Umbilical cord (tissue), 2 donors: ENCODE measurements around the gene KCTD13. TPM values are rescaled to one million over a fixed set of nuclear protein-coding genes. Genes with fewer than 3 reads are reported as not detected.
"Not testable (repeated sequence)": the region's sequence is repeated elsewhere in the genome, so short reads cannot be mapped to it uniquely, and the experiment has no call there.

Source experiments
- DNase-seq: peaks from one replicate; pipeline ENCODE4 v3.0.0-alpha.2; 2015; ENCODE audit warnings: low spot score
- total RNA-seq: library from RNA; depleted of rRNA; stranded (reverse); fragments of >200 nt; gene quantifications from one replicate; pipeline ENCODE4 v1.2.3, GENCODE V29; 2014; ENCODE audit warnings: low replicate concordance; ENCODE audit not compliant: insufficient read depth

KCTD13 gene
- total RNA-seq, 1 donor from 2014 or later, result 9.4 TPM

DNA sequence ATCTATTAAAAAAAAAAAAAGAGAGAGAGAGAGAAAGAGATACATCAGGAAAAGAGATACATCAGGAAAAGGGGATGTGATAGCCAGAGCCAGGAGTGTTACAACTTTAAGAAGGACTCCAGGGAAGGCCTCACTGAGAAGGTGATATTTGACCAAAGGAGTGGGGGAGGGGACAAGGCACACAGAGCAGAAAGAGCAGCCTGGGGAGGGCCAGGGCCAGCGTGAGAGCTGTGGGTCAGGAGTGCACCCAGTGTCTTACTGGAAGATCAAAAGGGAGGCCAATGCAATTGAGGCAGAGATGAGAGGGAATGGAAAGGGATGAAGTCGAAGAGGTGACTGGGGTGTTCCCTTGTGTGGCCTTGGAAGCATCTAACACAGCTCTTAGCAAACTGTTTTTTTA lies 18.1 kb downstream of the KCTD13 start:
- no peak for DNase-seq

DNA sequence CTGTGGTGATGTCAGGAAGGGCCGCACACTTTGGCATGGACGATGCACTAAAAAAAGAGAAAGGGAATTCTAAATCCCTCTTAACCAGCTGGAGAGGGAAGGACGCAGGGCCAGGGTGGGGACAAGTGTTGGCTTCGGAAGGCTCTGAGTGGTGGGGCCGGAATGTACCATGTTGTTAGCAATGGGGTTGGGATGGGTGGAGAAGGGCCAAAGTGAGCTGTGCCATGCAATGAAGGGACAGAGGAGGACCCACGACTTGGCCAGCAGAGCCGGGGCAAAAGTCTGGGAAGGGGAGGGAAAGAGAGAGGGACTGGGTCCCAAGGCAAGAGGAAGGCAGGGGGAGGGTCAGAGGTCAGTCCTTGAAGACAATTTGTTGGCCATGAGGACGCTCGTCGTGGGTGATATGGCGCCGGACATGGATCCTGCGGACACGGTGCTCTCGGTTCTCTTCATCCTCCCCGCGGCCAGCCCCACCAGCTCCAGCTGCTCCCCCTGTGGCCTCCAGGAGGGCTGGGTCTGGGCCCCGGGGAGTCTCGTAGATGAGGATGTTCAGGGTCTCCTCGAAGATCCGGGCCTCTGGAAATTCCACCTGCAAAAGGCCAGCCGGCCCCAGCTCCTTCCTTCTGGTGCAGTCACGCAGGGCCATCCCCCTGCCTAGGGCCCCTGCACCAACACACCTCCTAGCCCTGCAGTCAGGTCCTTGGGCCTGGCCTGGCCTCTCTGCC lies 19.3 kb downstream of the KCTD13 start:
- no peak for DNase-seq

DNA sequence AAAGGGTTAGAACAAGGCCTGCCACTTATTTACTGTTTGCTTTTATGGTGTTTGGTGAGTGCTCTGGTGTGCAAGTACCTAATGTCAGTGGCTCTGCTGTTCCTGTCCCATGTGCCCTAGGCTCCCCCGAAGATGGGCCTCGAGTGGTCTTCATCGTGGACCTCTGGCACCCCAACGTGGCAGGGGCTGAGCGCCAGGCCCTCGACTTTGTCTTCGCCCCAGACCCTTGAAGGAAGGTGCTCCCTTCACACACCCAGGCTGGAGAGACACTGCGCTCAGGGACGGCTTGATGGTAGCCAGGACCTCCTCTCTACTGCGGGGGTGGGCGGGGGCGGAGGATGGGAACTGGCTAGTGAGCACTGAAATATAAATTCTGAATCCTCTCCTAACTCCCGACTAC lies 20.4 kb downstream of the KCTD13 start:
- no peak for DNase-seq

DNA sequence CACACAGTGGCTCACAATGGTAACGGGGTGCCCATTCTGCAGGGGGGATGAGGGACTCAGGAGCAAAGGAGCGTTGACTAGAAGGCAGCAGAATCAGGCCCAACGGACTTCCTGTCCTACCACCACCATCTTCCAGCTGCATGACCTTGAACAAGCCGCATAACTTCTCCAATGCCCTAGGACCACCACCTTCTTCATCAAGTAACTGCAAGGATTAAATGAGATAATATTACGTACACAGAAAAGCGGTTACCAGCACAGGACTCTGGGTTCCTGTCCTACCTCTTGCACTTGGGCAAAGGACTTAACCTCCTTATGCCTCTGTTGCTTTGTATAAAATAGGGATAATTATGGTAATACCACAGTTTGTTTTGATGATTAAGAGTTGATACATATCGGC lies 21.1 kb downstream of the KCTD13 start:
- no peak for DNase-seq

DNA sequence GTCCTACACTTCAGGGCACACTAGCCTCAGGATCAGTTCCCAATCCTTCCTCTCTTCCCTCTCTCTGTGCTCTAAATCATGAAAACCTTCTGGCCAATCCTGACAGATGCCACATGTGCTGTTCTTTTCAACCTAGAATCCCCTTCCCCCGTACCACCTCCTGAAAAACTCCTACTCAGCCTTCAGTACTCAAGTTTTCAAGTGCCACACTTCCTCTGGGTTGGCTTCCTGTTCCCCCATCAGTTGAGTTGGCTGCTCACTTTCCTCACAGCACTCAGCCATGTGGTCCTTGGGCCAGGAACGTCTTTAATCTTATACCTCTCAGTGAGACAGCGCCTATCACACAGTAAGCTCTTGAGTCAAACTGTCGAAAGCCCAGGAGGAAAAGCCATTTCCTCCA lies 22.4 kb downstream of the KCTD13 start:
- DNase-seq, result no peak

DNA sequence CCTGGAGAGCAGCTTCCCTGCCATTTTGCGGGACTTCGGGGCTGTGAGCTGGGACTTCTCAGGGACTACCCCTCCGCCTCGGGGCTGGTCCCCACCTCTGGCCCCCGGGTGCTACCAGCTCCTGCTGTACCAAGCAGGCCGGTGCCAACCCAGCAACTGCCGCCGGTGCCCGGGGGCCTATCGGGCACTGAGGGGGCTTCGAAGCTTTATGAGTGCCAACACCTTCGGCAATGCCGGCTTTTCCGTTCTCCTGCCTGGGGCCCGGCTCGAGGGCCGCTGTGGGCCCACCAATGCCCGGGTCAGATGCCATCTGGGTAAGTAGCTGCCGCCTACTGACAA lies 24.4 kb downstream of the KCTD13 start:
- no peak for DNase-seq

DNA sequence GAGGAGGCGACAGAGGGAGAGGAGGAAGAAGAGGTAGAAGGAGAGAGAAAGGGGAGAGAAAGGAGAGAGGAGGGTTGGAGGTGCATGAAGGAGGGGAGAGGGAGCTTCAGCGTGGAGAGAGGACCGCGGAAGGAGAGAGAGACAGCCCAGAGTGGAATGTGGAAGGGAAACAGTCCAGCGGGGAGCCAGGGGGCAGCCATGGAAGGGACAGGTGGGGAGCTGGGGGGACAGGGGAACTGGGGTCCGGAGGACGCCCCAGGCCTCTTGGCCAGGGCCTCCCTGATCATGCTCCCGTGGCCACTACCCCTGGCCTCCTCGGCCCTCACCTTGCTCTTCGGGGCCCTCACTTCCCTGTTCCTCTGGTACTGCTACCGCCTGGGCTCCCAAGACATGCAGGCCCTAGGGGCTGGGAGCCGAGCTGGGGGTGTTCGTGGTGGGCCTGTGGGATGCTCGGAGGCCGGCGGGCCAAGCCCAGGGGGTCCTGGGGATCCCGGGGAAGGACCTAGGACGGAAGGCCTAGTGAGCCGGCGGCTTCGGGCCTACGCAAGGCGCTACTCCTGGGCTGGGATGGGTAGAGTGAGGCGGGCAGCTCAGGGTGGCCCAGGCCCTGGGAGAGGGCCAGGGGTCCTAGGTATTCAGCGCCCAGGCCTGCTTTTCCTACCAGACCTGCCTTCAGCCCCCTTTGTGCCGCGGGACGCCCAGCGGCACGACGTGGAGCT lies 25.0 kb downstream of the KCTD13 start:
- DNase-seq, result no peak

DNA sequence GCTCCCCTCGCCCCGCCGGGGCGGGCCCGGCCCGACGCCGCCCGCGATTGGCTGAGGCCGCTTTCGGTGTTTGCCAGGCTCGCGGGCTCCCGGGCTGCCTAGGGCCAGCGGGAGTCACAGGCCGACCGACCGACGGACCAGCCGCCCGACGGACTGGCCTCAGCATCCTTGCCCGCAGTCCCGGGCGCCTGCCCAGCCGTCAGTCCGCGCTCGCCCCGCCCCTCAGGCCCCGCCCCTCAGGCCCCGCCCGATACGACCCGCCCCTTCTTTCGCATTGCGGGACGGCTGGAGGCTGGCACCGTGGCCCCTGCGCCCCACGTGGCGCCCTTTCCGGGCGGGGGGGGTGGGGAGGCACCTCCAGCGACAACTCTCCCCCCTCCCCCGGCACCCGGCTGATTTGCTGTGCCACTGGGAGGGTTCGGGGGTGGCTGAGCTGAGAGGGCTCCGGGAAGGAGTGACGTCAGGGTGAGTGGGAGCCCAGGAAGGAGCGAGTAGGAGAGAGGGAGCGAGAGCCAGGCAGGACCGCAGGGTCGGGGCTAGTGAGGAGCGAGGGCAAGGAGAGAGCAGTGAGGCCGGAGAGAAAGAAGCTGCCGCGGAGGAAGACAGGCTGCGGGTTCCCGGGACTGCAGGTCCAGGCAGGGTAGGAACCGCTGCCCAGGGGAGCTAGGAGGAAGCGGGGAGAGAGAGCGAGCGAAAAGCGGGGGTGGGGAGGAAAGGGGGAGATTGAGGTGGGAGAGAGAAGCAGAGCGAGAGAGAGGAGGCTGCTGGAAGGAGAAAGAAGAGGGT lies 25.7 kb downstream of the KCTD13 start, which contains the start of gene ASPHD1:
ASPHD1 (plus strand) TSS at position 387 of the 786 bp plus-strand sequence. CDS start 484 bp downstream, outside the sequence.
- DNase-seq, result peak; percentile 70

DNA sequence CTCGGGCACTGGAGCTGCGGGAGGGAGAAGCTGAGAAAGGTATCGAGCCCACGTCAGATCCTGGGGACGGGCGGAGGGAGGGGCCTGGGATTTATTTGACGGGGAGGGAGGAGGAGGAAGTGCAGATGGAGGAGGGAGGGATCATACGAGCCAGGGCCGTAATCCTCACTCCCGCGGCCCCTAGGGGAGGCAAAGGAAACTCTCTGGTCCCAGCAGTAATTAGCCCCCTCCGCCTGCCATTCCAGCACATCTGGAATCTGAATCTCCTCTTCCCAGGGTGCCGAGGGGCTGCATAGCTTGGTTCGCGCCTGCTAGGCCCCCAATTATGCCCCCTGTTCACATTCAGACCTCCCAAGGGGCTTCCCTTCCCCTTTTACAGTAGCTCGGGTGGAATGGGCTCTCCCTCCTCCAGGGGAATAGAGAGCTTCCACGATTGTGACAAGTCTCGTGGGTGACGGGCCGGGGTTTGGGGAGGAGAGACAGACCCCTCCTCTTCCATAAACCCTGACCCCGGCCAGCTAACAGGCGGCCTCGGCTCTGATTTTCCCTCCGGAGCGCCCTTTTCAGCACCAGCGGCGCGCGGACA lies 26.4 kb downstream of the KCTD13 start, which contains the start of gene SEZ6L2:
SEZ6L2 (minus strand) TSS at position 35 of the 586 bp plus-strand sequence. CDS start 531 bp downstream, outside the sequence.
- DNase-seq, result peak; percentile 95

DNA sequence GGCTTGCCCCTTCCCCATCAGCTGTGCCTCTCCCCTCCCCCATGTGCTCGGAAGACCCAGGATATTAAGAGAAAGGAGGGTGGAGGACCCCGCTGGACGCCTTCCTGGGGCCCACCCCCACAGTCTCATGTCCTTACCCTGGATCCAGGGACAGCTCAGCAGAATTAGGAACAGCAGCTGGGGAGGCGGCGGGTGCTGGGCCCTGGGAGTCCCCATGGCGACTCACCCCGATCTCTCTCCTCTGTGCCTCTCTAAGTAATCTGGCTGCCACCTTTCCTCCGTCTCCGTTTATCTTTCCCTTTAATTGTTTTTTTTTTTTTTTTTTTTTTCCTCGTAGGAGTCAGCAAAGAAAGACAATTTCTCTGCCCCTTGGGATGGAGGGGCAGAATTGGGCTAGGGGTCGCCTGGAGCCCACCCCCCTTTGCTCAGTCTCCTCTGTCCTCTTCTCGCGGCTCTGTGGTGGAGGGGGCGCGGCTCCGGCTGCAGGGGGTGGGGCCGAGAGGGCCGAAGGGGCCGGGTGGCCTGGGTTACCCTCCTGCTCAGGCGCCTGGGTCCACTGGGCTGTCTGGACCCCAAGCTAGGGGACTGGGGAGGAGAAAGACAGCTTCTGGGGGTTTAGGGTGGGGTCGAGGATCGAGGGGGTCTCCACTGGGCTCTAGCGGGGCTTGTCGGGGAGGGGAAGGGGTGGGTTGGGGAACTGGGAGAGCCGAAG lies 27.1 kb downstream of the KCTD13 start:
- DNase-seq, result no peak

DNA sequence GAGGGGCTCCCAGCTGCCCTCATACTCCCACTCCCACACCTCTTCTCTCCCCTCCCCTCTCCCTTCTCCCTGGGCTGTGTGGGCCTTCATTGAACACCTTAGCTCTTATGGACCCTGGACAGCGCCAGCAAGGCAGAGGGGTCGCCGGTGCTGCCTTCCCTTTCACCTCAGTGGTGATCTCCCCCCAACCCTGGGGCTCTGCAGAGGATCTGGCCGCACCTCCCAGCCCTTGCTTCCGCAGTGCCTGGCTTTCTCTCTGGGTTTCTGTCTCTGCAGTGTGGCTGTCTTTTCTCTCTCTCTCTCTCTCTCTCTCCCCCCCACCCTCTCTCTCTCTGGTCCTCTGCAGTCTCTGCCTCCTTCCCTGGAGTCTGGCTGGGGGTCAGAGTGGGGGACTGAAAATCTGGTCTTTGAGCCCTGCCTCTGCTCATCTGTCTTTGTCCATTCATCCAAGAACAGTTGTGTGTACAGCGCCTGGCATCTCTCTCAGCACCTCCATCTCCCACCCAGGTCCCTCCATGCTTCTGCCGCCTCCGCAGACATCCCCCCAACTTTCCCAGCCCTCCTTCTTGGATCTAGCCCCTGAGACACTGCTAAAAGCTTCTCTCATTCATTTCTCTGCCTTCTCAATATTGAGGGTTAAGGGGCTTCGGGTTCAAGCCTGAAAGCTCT lies 27.8 kb downstream of the KCTD13 start:
- DNase-seq, result peak; percentile 31

DNA sequence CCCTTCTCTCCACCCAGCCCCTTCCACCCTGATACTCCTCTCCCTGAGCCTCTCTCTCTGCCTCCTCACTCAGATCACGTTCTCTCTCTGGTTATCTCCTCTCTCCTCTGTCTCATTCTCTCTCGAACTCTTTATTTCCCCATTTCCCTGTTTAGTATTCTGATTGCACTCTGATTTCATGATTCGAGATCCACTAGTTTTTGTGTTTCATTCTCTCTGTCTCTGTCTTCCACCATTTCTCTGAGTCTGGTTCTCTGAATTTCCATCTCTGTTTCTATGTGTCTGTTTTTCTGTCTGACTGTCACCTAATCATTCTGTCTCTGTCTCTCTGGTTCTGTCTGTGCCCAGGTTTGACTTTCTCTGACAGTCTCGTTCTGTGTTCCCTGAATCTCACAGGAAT lies 28.7 kb downstream of the KCTD13 start:
- DNase-seq, result no peak

DNA sequence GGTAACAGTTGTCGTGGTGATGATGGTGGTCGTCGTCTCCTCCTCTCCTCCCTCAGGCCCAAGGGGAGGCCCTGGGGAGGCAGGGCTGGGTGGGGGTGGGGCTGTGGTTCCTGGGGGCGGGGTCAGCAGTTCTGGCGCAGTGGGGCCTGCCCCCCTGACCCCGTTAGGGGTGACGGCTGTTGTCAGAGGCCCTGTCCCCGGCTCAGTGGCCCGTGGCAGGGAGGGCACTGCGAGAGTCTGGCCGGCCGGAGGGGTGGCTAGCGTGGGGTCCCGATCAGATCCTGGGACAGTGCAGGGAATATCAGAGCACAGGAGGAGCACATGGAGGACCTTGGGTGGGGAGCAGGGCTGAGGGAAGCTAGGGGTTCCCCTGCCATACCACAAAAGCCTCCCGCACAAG lies 29.2 kb downstream of the KCTD13 start:
- no peak for DNase-seq

DNA sequence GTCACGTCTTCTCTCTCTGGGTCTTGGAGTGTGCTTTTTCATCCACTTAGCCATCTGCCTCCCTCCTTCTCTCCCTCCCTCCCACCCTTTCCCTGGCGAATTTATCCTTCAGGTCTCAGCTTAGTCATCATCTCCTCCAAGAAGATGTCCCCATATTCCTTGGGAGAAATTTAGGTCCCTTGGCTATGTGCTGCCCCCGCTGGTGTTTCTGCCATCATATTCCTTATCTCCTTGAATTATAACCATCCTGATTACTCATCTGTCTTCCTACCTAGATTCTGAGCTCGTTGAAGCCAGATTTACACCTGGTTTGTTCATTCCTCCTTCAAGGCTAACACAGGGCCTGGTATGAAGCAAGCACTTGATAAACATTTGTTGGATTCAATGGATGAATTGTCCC lies 31.7 kb downstream of the KCTD13 start:
- no peak for DNase-seq

DNA sequence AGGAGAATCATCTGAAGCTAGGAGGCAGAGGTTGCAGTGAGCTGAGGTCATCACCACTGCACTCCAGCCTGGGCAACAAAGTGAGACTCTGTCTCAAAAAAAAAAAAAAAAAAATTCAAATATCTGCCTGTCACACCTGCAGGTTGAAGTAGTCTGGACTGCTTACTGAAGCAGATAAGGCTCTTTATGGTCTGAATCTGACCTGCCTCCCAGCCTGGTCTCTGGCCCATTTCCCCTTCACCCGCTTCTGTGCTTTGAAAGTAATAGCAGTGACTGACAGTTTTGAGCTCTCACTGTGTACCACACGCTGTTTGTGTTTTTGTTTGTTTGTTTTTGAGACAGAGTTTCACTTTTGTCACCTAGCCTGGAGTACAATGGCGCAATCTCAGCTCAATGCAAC lies 32.5 kb downstream of the KCTD13 start:
- DNase-seq, result no peak

DNA sequence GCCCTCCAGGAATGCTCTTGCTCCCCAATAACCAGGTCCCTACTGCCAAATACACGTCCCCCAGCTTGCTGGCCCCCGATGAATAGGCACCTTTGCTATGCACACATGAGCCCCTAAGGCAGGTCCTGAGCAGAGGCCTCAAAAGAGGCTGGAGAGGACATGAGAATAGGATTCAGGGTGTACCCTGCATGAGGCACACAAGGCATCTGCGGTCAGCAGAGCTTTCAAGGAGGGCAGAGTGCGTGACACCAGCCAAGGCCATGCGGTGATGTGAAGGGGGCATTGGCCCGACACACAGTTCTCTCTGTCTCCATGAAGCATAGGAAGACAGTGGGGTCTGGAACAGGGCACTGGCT lies 33.6 kb downstream of the KCTD13 start:
- no peak for DNase-seq

DNA sequence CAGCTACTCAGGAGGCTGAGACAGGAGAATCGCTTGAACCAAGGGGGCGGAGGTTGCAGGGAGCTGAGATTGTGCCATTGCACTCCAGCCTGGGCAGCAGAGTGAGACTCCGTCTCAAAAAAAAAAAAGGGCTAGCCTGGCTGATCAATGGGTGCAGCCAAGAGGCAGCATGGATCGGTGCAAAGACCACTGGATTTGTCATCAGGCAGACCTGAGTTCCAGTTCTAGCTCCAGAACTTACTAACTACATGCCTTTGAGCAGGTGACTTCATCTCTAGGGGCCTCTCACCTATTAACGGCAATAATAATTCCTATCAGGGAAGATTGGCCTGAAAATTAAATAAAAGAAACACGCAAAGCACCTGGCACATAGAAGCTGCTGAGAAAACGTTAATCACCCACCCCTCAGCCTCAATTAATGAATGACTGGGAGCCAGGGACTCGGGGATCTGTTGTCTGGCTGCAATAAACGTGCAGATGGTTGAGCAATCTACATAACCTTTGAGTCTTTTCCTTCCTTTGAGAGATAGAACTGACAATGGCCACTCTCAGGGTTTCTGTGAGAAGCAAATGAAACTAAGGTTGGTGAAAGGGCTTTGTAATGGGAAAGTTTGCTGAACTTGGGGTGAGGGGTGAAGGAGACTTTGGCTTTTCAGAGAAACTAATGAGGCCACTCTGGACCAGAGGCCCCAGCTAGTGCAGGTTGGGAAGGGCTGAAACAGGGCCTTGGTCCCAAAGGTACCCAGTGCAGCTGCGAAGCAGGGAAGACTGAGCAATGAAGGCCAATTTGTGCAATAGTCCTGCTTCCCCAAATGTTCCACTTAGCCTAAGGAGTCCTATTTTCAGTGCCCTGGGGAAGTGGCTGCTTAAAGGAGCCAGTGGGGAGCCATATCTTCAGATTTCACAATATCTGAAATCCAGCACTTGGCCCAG lies 34.2 kb downstream of the KCTD13 start:
- DNase-seq, result no peak

DNA sequence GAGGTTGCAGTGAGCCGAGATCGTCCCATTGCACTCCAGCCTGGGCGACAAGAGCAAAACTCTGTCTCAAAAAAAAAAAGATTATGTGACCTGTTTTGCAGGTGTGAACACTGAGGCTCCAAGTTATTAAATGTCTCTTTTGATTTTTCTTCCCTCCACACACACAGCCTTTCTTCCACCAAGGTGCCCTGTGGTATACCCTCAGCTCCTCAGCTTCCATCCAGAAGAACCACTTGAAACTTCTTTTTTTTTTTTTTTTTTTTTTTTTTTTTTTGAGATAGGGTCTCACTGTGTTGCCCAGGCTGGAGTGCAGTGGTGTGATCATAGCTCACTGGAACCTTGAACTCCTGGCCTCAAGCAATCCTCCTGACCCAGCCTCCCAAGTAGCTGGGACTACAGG lies 36.7 kb downstream of the KCTD13 start:
- DNase-seq, result not testable (repeated sequence)

DNA sequence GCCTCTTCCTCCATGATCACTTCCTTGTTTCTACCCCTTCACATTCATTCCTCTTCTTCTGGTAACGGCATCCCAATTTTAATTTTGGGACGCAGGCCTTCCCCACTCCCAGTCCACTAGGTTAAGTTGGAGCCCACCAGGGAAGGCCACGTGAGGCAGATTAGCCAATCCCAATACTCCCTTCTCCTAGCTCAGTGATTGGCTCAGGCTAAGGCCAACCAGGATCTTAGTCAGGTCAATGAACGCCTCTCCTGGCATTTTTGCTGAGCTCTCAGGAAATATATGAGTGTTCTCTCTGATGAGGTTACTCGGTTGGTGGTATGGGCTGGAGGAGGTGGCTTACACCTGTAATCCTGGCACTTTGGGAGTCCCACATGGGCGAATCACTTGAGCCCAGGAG lies 42.0 kb downstream of the KCTD13 start:
- DNase-seq, result no peak

DNA sequence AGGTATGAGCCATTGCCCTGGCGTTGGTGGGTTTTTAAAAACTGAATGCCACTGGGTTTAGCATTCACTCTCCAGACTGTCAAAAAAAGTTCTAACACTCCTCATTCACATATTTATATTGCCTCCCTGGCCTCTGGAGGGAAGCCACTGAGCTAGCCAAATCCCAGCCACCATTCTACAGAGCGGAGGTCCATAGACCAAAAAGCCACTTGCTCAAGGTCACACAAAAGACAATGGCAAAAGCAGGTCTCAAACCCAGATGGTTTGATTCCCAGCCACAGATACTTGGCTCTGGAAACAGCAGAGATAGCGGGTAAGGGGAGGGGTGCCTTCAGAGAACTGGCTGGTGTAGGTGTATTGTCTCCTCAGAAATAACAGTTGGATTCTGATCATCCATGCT lies 45.0 kb downstream of the KCTD13 start:
- no peak for DNase-seq
